NK-92 (cell line): ENCODE results near the gene CYP1A2.
"Not testable (repeated sequence)": the region's sequence is repeated elsewhere in the genome, so short reads cannot be mapped to it uniquely, and the experiment has no call there.

Source experiments
- DNase-seq: peaks from one replicate; lab custom pipeline; 2025; ENCODE audit not compliant: unreplicated experiment; lab: John Stamatoyannopoulos, UW

CYP1A2 gene

GRCh38 chr15:74776821-74777768, 28.4 kb downstream of the CYP1A2 start:
- no peak for DNase-seq

GRCh38 chr15:74777769-74778598, 29.3 kb downstream of the CYP1A2 start:
- DNase-seq, result no peak

DNA sequence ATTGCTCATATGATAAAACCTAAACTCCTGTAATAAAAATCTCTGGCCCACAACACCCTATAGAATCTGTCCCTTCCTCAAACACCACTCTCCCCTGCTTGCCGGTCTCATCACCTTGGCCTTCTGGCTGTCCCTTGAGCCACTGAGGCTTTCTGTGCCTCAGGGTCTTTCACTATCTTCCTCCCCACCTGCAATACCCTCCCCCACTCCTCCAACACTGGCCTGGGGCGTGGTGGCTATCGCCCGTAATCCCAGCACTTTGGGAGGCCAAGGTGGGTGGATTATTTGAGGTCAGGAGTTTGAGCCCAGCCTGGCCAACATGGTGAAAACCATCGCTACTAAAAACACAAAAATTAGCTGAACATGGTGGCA, 29.9 kb downstream of the CYP1A2 start:
- no peak for DNase-seq

- no peak for DNase-seq
Measured at GRCh38 chr15:74779162-74779648, 30.6 kb downstream of the CYP1A2 start.

DNA sequence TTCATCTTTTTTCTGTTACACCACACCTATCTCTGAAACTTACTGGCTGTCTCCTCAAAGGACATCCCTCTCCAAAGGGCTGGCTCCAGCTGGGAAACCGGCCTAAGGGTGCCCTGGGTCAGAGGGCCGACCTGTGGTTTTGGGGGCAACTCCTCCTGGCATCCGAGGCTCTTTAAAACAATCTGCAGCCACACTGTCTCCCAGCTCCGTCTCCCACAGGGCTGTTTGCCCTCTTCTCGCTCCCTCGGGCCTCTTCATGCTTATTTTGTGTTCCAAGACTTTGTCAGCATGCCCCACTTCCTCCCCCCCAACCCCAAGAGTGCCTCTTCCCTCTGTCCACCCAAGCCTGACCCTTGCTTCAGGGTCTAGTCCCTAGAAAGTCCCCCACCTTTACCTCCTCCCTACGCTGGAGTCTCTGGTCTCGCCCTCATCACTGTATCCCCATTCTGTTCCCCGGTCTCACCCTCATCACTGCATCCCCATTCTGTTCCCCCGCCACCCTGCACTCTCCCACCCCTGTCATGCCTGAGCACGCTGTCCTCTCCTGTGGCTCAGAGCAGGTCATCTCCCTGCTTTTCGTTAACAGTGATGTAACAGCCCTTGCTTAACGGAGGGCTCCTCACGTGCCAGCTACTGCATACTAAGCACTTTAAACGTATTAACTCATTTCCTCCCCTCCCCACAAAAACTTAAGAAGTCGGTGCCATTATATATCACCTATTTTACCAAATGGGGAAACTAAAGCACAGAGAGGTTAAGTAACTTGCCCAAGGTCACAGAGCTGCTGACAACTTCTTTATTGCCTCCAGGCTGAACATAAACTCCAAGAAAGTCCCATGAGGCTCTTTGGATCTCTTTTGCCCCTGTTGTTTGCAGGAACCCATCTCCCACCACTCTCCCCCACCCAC, 32.1 kb downstream of the CYP1A2 start:
- DNase-seq, result no peak

- no peak for DNase-seq
Measured at GRCh38 chr15:74781431-74782258, 33.0 kb downstream of the CYP1A2 start, which contains the start of gene CSK. TSS of gene CSK (plus strand) at chr15:74782080. CDS start at chr15:74798298, 16,218 bp downstream.

GRCh38 chr15:74782259-74783071, 33.8 kb downstream of the CYP1A2 start:
- no peak for DNase-seq

GRCh38 chr15:74783072-74783807, 34.6 kb downstream of the CYP1A2 start:
- DNase-seq, result no peak

DNA sequence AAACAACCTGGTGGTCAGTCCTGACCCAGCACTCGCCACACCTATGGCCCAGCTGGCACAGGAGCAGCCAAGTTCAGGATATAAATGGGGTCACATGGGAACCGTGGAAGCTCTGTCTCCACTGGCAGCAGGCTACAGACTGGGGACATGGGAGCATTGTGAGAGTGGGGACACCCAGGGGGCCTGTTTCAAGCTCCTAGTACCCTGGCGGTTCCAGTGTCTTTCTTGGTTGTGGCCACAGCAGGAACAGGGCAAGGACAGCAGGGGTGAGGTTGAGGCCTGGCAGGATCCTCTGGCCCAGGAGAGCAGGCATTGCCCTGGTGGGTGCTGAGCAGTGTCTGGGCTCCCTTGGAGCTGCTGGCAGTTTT, 35.1 kb downstream of the CYP1A2 start:
- DNase-seq, result no peak

- no peak for DNase-seq
Measured at GRCh38 chr15:74784426-74785193, 36.0 kb downstream of the CYP1A2 start.

DNA sequence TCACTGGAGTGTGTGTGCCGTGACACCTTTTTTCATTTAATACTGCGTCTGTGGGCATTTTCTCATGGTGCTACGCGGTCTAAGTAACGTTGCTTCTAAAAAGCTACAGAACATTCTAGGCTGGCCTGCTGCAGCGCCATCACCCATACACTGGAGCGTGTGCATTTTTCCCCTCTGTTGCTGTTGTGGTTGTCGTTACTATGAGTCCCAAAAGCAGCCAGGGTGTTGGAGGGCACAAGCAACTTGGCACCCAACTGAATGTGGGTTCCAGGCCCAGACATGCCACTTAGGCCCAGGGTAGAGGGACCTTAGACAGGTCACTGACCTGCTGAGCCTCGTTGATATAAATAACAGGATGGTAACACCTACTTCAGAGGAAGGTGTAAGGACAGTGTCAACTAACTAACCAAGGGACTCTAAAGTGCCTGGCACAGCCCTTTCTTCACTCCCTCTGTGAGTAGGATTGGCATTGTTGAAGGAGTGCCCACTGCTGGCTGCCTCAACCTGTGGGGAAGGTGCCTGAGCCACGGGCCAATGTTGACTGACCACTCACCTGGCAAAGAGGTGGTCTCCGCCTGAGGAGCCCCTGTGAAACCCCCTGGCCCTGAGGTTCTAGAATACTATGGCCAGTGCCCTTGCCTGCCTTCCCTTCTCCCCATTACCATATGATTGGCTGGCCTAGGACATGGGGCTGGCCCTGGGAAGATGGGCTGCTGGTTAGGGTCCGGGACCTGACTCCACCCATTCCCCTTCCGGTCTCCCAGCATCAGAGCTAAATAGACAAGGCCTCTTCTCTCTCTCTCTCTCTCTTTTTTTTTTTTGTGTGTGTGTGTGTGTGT, 36.8 kb downstream of the CYP1A2 start:
- no peak for DNase-seq

DNA sequence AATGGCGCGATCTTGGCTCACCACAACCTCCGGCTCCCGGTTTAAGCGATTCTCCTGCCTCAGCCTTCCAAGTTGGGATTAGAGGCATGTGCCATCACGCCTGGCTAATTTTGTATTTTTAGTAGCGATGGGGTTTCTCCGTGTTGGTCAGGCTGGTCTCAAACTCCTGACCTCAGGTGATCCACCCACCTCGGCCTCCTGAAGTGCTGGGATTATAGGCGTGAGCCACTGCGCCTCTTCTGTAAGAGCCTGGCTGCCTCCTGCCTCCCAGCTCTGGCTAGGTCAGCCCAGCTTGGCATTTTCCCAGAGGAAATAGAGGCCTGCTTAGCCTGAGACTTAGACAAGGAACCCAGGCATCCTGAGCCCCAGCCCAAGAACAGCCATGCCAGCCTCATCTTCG, 37.4 kb downstream of the CYP1A2 start:
- DNase-seq, result not testable (repeated sequence)

DNA sequence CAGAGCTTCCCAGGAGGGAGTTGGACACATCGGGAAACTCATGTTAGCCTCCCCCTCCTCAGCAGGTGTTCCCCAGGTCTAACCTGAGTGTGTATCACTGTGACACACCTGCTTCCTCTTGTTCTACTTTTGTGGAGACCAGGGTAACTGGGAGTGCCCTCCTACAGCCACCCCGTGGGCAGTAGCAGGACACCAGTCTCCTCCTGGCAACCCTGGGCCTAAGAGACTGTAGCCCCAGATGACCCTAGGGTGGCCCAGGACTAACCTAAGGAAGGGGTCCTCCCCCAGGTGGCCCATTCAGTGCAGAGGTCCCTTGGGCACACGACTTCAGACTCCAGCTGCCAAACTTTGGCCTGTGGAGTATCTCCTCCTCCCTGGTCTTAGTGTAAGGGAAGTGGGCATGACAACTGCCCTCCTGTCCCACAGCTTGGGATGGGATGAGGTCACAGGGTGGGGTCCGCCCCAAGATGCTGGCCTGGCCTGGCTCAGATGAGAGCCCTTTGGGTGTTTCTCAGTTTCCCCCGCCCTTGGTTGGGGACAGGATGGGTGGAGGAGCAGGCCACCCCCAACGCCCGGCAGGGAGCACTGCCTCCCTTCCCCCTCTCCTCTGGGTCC, 38.0 kb downstream of the CYP1A2 start:
- no peak for DNase-seq

DNA sequence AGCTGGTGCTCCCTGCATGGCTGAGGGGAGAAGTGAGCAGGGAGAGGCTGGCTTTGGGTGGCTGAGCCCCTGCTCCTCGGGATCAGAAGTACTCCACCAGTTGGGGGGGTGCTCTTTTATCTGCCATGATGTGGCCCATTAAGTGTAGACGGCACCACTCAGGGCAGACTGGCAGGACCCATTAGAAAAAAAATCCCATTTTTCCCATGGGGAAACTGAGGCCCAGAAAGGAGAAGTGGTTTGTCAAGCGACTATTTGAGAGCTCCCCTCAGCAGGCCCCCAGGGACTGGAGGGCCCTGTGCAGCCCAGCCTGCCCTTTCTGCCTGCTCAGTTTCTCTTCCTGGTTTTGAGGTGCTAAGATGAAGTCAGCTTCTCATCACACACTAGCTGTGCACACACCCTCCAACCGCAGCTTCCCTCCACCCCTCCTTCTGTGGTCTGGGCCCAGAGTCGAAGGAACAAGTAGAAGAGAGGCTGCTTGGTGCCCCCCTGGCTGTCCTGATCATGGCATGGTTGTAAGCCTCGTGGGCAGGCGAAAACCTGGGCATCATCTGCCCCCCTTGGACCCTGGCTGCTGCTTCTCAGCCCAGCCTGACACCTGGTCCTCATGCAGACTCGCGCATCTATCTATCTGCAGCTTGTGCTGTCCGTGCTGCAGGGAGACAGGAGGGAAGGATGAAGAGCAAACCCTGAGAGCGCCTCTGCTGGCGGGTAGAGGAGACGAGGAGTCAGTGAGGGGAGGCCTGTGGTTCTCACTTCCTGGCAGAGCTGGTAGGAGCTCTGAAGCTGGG, 38.8 kb downstream of the CYP1A2 start:
- peak; percentile 62 for DNase-seq

GRCh38 chr15:74788042-74788682, 39.5 kb downstream of the CYP1A2 start:
- no peak for DNase-seq
